ENCODE measurements around the gene TMEM87B.
"Not testable (repeated sequence)": the region's sequence is repeated elsewhere in the genome, so short reads cannot be mapped to it uniquely, and the experiment has no call there.

The TMEM87B gene

DNA sequence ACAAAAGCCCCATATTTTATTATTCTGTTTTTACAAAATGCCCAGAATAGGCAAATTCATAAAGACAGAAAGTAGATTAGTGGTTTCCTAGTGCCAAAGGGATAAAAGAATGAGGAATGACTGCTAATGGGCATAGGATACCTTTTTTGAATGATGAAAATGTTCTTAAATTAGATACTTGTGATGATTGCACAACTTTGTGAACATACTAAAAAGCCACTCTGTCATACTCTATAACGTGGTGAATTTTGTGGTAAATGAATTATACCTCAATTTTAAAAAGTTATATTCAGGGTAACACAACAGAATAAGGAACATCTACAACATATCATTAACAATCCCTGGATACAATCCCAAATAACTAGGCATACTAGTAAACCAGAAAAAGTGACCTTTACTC is 74.0 kb downstream of the TMEM87B start:
- no peak for DNase-seq (ENCODE audit: low read depth, low spot score)

DNA sequence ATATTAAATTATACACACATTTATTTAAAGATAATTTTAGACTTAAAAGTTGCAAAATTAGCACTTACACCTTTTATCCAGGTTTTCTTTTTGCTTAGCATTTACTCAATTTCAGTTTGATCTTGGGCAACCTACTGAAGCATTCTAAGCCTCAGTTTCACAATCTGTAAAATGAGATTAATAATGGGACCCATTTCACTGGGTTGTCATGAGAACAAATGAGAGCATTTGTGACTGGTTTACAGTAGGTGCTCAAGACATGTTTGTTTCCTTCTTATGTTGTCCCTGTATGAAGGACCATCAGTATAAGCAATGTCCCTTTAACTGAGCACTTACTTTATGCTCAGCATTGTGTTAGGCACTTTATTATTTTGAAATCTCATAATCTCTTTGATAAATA is 78.3 kb downstream of the TMEM87B start:
- DNase-seq (ENCODE audit: low read depth, low spot score) = no peak

GRCh38 chr2:112134120-112134519 is 79.1 kb downstream of the TMEM87B start:
- DNase-seq (ENCODE audit: low read depth, low spot score) = no peak

GRCh38 chr2:112136096-112136495 is 81.0 kb downstream of the TMEM87B start:
- DNase-seq (ENCODE audit: low read depth, low spot score) = no peak

- DNase-seq (ENCODE audit: low read depth, low spot score) = no peak
Measured at GRCh38 chr2:112137516-112138158, 82.6 kb downstream of the TMEM87B start.

DNA sequence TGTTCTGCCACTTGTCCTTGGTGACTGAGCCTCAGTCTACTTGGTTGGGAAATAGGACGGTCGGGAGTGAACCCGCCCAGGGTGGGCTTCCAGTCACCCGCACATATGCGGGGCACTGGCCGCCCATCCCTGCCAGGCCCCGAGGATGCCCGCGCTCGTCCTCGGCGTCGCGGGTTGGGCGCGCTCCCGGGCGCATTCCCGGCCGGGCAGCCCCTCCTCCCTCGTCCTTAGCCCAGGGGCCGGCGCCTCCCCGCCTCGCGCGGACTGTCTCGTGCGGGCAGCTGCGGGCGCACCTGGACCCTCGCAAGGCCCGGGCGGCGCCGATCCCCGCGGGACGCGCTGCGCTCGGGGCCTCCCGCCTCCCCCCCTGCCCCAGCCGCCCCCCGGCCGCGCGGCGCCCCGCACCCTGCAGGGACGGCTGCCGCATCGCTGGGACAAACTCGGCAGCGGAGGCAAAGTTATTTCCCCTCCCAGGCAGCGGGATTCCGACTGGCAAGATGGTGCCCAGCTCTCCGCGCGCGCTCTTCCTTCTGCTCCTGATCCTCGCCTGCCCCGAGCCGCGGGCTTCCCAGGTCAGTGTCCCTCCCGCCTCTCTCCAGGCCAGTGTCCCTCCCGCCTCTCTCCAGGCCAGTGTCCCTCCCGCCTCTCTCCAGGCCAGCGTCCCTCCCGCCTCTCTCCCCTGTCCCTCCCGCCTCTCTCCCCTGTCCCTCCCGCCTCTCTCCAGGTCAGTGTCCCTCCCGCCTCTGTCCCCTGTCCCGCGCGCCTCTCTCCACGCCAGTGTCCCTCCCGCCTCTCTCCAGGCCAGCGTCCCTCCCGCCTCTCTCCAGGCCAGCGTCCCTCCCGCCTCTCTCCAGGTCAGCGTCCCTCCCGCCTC is 83.3 kb downstream of the TMEM87B start, which contains the start of gene FBLN7:
Gene FBLN7, plus strand, starts transcription at position 227 of the 874 bp plus-strand sequence. Its CDS starts 271 bp downstream, at position 498.
- no peak for DNase-seq (ENCODE audit: low read depth, low spot score)

GRCh38 chr2:112139033-112139614 is 84.1 kb downstream of the TMEM87B start:
- not testable (repeated sequence) for DNase-seq (ENCODE audit: low read depth, low spot score)

GRCh38 chr2:112139661-112140204 is 84.7 kb downstream of the TMEM87B start:
- not testable (repeated sequence) for DNase-seq (ENCODE audit: low read depth, low spot score)

DNA sequence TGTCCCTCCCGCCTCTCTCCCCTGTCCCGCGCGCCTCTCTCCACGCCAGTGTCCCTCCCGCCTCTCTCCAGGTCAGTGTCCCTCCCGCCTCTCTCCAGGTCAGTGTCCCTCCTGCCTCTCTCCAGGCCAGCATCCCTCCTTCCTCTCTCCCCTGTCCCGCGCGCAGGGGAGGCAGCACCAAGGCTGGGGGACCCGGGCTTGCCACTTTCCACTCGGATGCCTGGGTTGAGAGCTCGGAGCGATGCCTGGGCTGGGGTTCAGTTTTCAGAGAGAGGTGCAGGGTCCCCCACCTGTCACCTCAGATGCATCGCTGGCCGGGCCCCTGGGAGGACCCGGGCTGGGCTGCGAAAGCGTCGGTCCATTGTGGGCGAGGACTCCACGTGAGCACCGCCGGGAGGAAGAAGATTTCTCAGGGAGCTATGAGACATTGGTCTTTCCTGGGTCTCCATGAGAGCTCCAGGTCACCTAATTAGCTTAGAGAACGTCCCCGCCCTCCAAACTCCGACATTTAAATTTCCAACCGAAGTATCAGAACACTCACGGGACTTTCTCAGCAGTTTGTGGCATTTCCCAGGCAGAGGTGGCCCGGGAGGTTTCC is 85.2 kb downstream of the TMEM87B start:
- no peak for DNase-seq (ENCODE audit: low read depth, low spot score)

DNA sequence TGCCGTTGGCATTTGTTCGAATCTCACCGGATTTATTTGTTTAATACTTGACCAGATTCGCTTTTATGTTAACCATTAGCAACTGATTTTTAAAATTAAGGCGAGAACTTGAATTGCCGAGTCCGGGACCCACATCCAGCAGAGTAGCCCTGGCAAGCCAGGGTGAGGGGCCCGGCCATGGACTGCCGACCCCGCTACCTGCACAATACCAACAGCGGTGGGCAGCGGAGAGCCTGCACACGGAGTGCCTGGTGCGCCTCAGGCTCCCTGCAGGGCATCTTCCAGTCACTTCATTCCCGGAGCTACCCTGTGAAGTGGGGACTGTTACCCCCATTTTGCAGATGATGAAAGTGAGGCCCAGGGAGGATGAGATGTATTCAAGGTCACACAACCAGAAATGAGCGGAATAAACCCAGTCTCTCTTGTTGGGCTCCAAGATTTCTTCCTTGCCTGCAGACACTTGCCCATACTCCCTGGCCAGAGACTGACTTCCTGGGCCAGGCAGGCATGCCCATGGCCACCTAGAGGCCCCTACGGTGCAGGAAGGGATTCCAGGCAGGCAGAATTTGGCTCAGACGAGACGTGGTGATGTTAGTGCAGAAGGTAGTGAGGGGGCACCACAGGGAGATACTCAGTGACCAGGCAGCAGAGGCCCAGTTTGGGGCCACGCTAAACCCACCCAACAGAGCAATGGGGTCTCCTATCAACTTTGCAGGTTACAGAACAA is 86.0 kb downstream of the TMEM87B start:
- no peak for DNase-seq (ENCODE audit: low read depth, low spot score)

- no peak for DNase-seq (ENCODE audit: low read depth, low spot score)
Measured at GRCh38 chr2:112141626-112142007, 86.5 kb downstream of the TMEM87B start.

- no peak for DNase-seq (ENCODE audit: low read depth, low spot score)
Measured at GRCh38 chr2:112142525-112143078, 87.5 kb downstream of the TMEM87B start.

GRCh38 chr2:112143150-112143549 is 88.1 kb downstream of the TMEM87B start:
- no peak for DNase-seq (ENCODE audit: low read depth, low spot score)

- no peak for DNase-seq (ENCODE audit: low read depth, low spot score)
Measured at GRCh38 chr2:112144966-112145365, 89.9 kb downstream of the TMEM87B start.

- no peak for DNase-seq (ENCODE audit: low read depth, low spot score)
Measured at GRCh38 chr2:112147382-112148168, 92.5 kb downstream of the TMEM87B start.

GRCh38 chr2:112148477-112148876 is 93.4 kb downstream of the TMEM87B start:
- no peak for DNase-seq (ENCODE audit: low read depth, low spot score)

DNA sequence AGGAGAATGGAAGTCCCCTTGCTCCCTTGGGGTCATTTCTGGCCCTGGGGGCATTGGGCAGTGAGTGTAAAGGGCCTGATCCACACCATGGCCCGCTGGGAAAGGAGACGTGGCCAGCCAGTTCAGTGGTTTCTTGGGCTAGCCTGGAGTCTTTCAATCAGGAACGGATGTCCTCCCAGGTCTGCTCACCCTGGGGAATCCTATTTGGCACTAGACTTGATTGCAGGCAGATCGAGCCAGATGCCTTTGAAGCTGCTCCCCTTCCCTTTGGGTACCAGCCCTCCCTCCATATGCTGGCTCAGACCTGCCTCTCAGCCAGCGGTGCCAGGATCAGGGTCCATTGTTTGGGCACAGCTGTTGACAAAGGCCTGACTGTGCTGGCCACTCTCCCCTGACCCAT is 94.1 kb downstream of the TMEM87B start:
- no peak for DNase-seq (ENCODE audit: low read depth, low spot score)

GRCh38 chr2:112149866-112150435 is 94.9 kb downstream of the TMEM87B start:
- no peak for DNase-seq (ENCODE audit: low read depth, low spot score)

DNA sequence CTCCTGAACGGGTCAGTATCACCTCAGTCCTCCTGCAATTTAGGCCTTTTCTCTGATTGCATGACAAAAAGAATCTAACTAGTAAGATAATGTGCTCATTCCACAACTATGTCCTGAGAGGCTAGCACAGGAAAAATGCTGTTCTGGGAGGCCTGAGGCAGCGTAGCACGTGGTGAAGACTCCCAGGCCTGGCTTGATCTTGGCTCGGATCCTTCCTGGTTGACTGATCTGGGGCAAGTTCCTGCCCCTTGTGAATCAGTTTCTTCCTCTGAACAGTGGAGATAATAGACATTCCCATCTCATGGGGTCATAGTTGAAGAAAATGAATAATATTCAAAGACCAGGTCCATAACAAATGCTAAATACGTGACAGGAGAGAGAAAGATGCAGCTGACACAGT is 95.4 kb downstream of the TMEM87B start:
- DNase-seq (ENCODE audit: low read depth, low spot score) = no peak

GRCh38 chr2:112150851-112151250 is 95.8 kb downstream of the TMEM87B start:
- DNase-seq (ENCODE audit: low read depth, low spot score) = no peak
